Activated naive CD4-positive, alpha-beta T cell treated with anti-CD3 and anti-CD28 coated beads, Interleukin-2, amount 50 U/mL, for 24 hours (primary cell): ENCODE results near the gene GLG1.
"Not testable (repeated sequence)": the region's sequence is repeated elsewhere in the genome, so short reads cannot be mapped to it uniquely, and the experiment has no call there.

Experiments used
- H3K27ac Mint-ChIP-seq: one replicate; pipeline ENCODE4 v1.8.0; 2021; ENCODE audit warnings: mild to moderate bottlenecking, mixed read lengths
- H3K27me3 Mint-ChIP-seq: one replicate; pipeline ENCODE4 v1.8.0; 2021; ENCODE audit warnings: mixed read lengths
- H3K36me3 Mint-ChIP-seq: one replicate; pipeline ENCODE4 v1.8.0; 2021; ENCODE audit warnings: mixed read lengths
- H3K4me1 Mint-ChIP-seq: one replicate; pipeline ENCODE4 v1.8.0; 2021; ENCODE audit warnings: mixed read lengths
- H3K4me3 Mint-ChIP-seq: one replicate; pipeline ENCODE4 v1.8.0; 2021; ENCODE audit warnings: mild to moderate bottlenecking, mixed read lengths
- H3K9me3 Mint-ChIP-seq: one replicate; pipeline ENCODE4 v1.8.0; 2021; ENCODE audit warnings: mixed read lengths

Gene GLG1

DNA sequence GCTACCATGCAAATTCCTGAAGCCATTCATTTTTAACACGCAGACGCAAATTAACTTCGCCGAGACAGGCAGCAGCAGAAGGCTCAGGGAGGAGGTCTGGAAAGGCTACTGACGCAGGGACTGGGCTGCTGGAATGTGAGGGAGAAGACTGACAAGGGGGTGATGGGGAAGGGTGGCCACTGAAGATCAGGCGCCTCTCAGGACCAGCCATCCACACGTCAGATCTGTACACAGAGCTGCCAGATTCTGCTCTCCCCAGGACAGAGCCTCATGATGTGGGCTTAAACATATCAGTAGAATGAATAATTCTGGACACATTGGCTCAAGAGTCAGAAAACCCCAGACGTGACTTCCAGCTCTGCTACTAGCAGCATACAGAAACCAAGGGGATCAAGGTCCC lies 160.0 kb downstream of the GLG1 start:
- no peaks in the 10 kb centered on the region for H3K27me3 Mint-ChIP-seq
- H3K9me3 Mint-ChIP-seq, result no peaks in the 10 kb centered on the region
- H3K36me3 Mint-ChIP-seq, result peaks cover 6% of the 10 kb centered on the region
- H3K27ac Mint-ChIP-seq, result no peak overlapping the region
- no peak overlapping the region for H3K4me3 Mint-ChIP-seq
- H3K4me1 Mint-ChIP-seq, result no peaks in the 10 kb centered on the region

DNA sequence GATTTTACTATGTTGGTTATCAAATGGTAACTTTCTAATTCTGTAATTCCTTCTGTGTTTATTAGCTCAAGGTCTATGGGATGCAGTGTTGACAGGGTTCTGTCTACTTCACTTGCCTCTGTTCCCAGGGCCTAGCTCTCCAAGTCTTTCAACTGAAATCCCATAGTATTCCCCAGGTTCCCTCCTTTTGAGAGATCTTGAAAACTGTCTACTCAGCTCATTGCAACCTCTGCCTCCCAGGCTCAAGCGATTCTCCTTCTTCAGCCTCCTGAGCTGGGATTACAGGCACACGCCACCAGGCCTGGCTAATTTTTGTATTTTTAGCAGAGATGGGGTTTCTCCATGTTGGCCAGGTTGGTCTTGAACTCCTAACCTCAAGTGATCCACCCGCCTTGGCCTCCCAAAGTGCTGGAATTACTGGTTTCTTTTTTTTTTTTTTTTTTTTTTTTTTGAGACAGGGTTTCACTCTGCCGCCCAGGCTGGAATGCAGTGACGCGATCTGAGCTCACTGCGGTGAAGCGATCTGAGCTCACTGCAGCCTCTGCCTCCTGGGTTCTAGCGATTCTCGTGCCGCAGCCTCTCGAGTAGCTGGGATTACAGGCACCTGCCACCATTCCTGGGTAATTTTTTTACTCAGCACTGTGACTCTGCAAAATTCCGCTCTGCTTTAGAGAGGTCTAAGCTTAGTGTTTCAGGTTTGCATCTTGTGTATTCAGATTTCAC lies 163.1 kb downstream of the GLG1 start:
- H3K9me3 Mint-ChIP-seq, H3K4me1 Mint-ChIP-seq, H3K4me3 Mint-ChIP-seq, H3K27ac Mint-ChIP-seq, H3K27me3 Mint-ChIP-seq, H3K36me3 Mint-ChIP-seq: not testable (repeated sequence)

DNA sequence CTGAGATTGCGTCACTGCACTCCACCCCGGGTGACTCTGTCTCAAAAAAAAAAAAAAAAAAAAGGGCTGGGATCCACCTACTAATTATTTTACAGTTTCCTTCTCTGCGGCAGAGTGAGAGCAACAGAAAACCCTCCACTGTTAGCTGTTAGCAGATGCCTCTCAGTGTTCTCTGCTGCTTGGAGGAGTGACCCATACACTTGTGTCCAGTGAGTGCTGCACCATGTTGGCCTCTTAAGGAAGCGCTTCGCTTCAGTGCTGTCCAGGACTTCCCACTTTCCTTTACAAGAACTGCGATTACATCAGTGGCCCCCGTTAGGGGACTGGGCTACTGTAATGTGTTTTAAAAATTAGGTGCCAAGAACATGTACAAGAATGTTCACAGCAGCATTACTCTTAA lies 167.2 kb downstream of the GLG1 start:
- H3K9me3 Mint-ChIP-seq, result no peaks in the 10 kb centered on the region
- no peak overlapping the region for H3K4me3 Mint-ChIP-seq
- H3K4me1 Mint-ChIP-seq, result peaks cover 12% of the 10 kb centered on the region
- peaks cover 5% of the 10 kb centered on the region for H3K36me3 Mint-ChIP-seq
- no peak overlapping the region for H3K27ac Mint-ChIP-seq
- no peaks in the 10 kb centered on the region for H3K27me3 Mint-ChIP-seq

- Mint-ChIP-seq H3K36me3 (peaks cover 5% of the 10 kb centered on the region), H3K4me3 (peak overlapping the region; percentile 27), H3K27me3 (no peaks in the 10 kb centered on the region), H3K9me3 (no peaks in the 10 kb centered on the region), H3K27ac (peak overlapping the region; percentile 14), H3K4me1 (peaks cover 12% of the 10 kb centered on the region)
These were observed 168.4 kb downstream of the GLG1 start for GRCh38 chr16:74438492-74438979.

DNA sequence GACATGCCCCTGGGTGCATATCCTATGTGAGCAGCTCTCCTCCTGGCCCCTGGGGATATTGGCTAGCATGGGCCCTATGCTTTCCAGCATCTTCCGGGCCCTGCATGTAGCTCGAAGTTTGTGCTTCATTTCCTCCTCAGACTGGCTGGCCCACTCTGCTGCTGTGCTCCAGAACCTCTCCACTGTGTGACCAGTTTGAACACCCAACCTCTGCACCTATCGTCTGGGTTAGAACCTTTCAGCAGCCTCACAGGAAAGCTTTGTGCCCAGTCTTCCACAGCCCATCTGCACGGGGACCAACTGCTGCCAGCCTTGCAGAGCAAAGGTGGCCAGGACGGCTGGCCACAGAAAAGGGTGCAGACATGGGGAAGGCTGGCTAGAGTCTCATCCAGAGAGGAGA lies 175.4 kb downstream of the GLG1 start:
- no peak overlapping the region for H3K4me3 Mint-ChIP-seq
- no peaks in the 10 kb centered on the region for H3K9me3 Mint-ChIP-seq
- no peaks in the 10 kb centered on the region for H3K4me1 Mint-ChIP-seq
- no peaks in the 10 kb centered on the region for H3K36me3 Mint-ChIP-seq
- no peak overlapping the region for H3K27ac Mint-ChIP-seq
- no peaks in the 10 kb centered on the region for H3K27me3 Mint-ChIP-seq

DNA sequence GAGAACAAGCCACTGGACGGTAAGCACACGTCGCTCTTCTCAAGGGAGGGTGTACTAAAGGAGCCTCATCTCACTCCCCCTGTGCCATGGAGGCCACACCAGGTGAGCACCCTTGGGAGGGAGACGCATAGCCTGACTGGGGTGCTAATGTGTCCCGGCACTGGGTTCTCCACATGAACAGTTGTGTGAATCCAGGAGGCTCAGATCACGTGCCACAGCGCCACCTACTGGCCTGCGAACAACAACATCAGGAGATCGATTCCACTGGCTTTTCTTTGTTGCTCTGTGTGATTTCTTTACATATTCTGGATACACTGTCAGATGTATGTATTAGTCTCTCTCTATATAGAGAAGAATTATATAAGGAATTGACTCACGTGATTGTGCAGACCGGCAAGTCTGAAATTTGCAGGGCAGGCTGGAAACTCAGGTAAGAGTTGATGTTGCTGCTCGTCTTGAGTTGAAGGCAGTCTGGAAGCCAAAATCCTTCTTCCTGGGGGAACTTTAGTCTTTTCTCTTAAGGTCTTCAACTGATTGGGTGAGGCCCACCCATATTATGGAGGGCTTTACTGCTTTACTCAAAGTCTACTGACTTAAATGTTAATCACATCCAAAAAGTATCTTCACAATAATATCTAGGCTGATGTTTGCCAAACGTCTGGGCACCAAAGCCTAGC lies 176.7 kb downstream of the GLG1 start:
- H3K36me3 Mint-ChIP-seq, H3K4me3 Mint-ChIP-seq, H3K9me3 Mint-ChIP-seq, H3K27ac Mint-ChIP-seq, H3K4me1 Mint-ChIP-seq, H3K27me3 Mint-ChIP-seq: not testable (repeated sequence)

DNA sequence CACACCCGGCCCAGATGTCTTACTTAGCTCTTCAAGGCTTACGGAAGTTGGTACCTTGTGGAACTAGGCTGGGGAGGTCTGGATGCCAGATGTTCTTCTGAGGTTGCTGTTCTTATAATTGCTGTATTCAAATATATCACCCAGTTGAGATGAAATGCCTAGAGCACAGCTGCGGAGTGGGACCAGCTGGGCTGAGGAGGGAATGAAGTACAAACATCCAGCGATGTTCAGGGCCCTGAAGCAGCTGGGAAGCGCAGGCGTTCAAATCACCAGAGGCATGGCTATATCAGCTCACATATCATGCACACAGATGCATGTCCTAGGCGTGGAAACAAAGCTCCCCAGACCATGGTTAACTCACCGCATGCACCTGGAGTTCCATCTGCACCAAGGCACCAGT lies 178.4 kb downstream of the GLG1 start:
- H3K4me3 Mint-ChIP-seq, H3K36me3 Mint-ChIP-seq, H3K27me3 Mint-ChIP-seq, H3K27ac Mint-ChIP-seq, H3K9me3 Mint-ChIP-seq, H3K4me1 Mint-ChIP-seq: not testable (repeated sequence)

DNA sequence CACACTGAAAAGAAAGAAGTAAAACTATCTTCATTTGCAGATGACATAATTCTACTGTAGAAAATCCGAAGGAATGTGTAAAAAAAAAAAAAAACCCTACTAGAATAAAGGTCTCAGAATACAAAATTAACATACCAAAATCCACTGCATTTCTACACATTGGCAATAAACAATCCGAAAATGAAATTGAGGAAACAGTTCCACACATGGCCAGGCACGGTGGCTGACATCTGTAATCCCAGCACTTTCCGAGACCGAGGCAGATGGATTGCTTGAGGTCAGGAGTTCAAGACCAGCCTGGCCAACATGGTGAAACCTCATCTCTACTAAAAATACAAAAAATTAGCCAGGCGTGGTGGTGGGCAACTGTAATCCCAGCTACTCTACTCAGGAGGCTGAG lies 181.2 kb downstream of the GLG1 start:
- H3K36me3 Mint-ChIP-seq, H3K27ac Mint-ChIP-seq, H3K9me3 Mint-ChIP-seq, H3K4me3 Mint-ChIP-seq, H3K27me3 Mint-ChIP-seq, H3K4me1 Mint-ChIP-seq: not testable (repeated sequence)

DNA sequence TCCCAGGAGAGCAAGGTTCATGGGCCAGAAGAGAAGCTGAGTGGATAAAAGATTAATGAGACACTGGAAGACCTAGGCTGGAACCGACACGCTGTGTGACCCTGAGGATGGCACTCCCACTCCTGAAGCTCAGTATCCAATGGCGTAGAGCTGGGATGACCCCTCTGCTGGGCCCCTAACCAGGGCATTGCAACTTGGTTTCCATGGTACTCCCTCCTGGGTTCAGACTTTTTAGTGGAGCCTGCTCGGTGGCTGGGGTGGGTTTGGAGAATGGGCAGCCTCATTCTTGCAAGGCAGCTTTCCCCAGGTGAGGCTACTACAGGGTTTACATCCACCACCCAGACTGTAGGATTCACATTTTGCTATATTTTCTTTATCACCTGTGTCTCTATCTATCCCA lies 183.2 kb downstream of the GLG1 start:
- not testable (repeated sequence) for H3K4me1 Mint-ChIP-seq, H3K27ac Mint-ChIP-seq, H3K36me3 Mint-ChIP-seq, H3K4me3 Mint-ChIP-seq, H3K9me3 Mint-ChIP-seq, H3K27me3 Mint-ChIP-seq

GRCh38 chr16:74422086-74422485 lies 184.8 kb downstream of the GLG1 start:
- H3K27ac Mint-ChIP-seq, H3K9me3 Mint-ChIP-seq, H3K27me3 Mint-ChIP-seq, H3K4me1 Mint-ChIP-seq, H3K4me3 Mint-ChIP-seq, H3K36me3 Mint-ChIP-seq: not testable (repeated sequence)

GRCh38 chr16:74421482-74421785 lies 185.5 kb downstream of the GLG1 start:
- not testable (repeated sequence) for H3K4me3 Mint-ChIP-seq, H3K27ac Mint-ChIP-seq, H3K36me3 Mint-ChIP-seq, H3K9me3 Mint-ChIP-seq, H3K27me3 Mint-ChIP-seq, H3K4me1 Mint-ChIP-seq

DNA sequence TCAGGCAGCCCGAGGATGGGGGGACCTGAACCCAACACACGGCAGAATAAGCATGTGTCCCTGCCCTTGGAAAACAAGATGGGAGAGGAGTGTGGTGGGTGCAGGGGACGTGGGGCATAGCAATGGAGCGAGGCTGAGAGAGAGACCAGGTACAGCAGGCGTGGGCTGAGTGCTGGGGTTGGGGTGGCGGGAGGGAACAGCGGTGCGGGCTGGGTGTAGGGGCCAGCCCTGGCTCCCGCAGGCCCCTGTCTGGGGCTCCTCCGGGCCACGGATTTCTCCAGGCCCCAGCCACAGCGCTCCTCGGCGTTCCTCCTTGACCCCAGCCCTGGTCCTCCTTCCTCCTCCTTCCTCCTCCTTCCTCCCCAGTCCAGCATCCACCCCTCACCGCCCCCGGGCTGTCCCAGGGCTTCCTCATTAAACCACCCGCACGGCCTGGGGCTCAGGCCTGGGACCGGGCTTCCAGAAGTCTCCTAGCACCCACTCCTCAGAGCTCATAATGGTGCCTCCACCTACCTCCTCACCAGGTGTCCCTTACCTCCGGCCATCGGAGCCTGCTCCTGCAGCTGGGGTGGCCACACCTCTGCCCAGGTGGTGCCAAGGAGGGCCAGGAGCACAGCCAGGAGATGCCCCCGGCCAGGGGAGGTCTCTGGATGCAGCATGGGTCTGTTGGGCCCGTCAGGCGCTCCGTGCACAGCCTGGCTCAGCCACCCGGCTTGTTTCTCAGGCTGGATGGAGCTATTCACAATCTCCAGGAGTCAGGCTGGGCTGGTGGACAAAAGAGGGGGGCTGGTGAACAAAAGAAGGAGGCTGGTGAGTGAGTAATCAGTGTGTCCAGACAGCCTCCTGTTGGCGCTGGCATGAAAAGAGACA lies 186.1 kb downstream of the GLG1 start, which contains the start of gene CLEC18B:
Gene CLEC18B, minus strand, starts transcription at position 867 of the 870 bp plus-strand sequence. Its CDS starts 208 bp downstream, at position 659.
- H3K36me3 Mint-ChIP-seq, H3K27me3 Mint-ChIP-seq, H3K4me3 Mint-ChIP-seq, H3K27ac Mint-ChIP-seq, H3K4me1 Mint-ChIP-seq, H3K9me3 Mint-ChIP-seq: not testable (repeated sequence)

DNA sequence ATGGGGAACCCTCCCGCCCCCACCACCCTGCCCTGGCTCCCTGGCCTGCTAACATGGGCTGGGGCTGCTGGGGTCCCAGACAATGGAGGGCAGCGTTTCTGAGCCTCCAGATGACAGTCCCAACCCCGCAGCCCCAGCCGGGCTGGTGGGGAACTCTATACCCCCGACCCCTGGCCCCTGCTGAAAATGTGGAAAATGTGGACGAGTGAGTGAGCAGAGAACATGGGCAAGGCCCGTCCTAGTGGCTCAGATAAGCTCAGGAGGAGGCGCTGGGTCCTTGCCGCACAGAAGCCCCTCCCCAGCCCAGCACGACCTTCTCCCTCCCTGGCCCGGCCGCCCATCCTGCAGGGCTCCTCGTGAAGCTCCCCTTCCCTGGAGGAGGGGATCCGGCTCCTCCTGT lies 187.1 kb downstream of the GLG1 start:
- H3K36me3 Mint-ChIP-seq, H3K27ac Mint-ChIP-seq, H3K27me3 Mint-ChIP-seq, H3K4me1 Mint-ChIP-seq, H3K4me3 Mint-ChIP-seq, H3K9me3 Mint-ChIP-seq: not testable (repeated sequence)

DNA sequence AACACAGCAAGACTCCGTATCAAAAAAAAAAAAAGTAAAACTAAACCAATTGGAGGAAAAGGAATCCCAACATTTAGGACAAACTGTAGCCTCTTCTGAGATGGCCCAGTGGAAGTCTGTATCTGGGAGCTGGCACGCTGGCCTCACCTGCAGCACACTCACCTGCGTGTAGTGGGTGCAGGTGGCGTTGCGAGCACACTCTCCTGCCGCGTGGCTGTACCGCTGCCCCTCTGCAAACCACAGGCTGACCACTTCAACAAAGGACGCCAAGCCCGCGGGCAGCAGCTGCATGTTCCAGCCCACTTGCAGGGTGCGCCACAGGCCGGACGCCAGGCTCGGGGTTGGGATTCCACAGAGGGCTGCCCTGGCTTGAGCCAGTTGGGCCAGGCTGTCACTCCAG lies 189.0 kb downstream of the GLG1 start:
- not testable (repeated sequence) for H3K27me3 Mint-ChIP-seq, H3K36me3 Mint-ChIP-seq, H3K4me1 Mint-ChIP-seq, H3K27ac Mint-ChIP-seq, H3K4me3 Mint-ChIP-seq, H3K9me3 Mint-ChIP-seq

DNA sequence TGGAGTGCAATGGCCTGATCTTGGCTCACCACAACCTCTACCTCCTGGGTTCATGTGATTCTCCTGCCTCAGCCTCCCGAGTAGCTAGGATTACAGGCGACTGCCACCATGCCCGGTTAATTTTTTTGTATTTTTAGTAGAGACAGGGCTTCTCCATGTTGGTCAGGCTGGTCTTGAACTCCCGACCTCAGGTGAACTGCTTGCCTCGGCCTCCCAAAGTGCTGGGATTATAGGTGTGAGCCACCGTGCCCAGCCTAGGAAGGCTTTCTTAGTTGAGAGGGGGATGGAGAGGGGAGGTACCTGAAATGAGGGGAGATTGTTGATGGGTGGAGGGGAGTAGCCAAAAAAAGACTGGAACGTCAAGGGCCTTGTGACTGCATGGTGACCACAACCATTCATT lies 193.0 kb downstream of the GLG1 start:
- H3K27me3 Mint-ChIP-seq, H3K27ac Mint-ChIP-seq, H3K4me1 Mint-ChIP-seq, H3K36me3 Mint-ChIP-seq, H3K4me3 Mint-ChIP-seq, H3K9me3 Mint-ChIP-seq: not testable (repeated sequence)

- not testable (repeated sequence) for H3K27me3 Mint-ChIP-seq, H3K9me3 Mint-ChIP-seq, H3K27ac Mint-ChIP-seq, H3K36me3 Mint-ChIP-seq, H3K4me3 Mint-ChIP-seq, H3K4me1 Mint-ChIP-seq
These were observed 193.4 kb downstream of the GLG1 start for GRCh38 chr16:74413485-74413884.
